H1 (cell line): Measurements from ENCODE around the gene GPR160. TPM values are rescaled to one million over a fixed set of nuclear protein-coding genes. Genes with fewer than 3 reads are reported as not detected.

ENCODE experiments used
- CTCF ChIA-PET: fragments of 300-600 bp; sonication (Branson Sonifier 250); formaldehyde crosslinking; loops from one replicate; lab custom pipeline; 2021; ENCODE audit not compliant: partially characterized antibody; lab: Charles Lee
- POLR2A ChIA-PET: fragments of 300-600 bp; sonication (Branson Sonifier 250); formaldehyde crosslinking; loops from one replicate; lab custom pipeline; 2021; ENCODE audit warnings: inconsistent platforms; ENCODE audit not compliant: partially characterized antibody; lab: Charles Lee
- DNase-seq, 2 experiments: peaks; one replicate each; pipeline versions ENCODE4 v3.0.0 to v3.0.0-alpha.2; 2010 to 2022; ENCODE audit warnings: low spot score in 2 of 2, low read depth in 1 of 2, mixed read lengths in 1 of 2
- FAIRE-seq: peaks from 2 replicates; lab custom pipeline; 2011; peaks lifted over from hg19 to GRCh38; lab: Jason Lieb, UNC
- H2AFZ ChIP-seq: 2 replicates; pipeline ENCODE4 v1.8.1; 2012; ENCODE audit warnings: low read length, inconsistent platforms
- H2AK5ac ChIP-seq: 2 replicates; pipeline ENCODE4 v1.6.1; 2013; ENCODE audit warnings: low read depth, low read length
- H2BK120ac ChIP-seq: replicated peaks from 2 replicates; pipeline ENCODE3; 2013; ENCODE audit warnings: low read depth, low read length, inconsistent platforms
- H2BK12ac ChIP-seq: 2 replicates; pipeline ENCODE4 v1.6.1; 2013; ENCODE audit warnings: low read depth, low read length
- H2BK15ac ChIP-seq: 2 replicates; pipeline ENCODE4 v1.6.1; 2013; ENCODE audit warnings: low read length
- H2BK20ac ChIP-seq: 2 replicates; pipeline ENCODE4 v1.6.1; 2013; ENCODE audit warnings: low read length
- H2BK5ac ChIP-seq: 2 replicates; pipeline ENCODE4 v1.6.1; 2013; ENCODE audit warnings: low read depth, low read length
- H3K14ac ChIP-seq: 2 replicates; pipeline ENCODE4 v1.6.1; 2013; ENCODE audit warnings: inconsistent platforms; ENCODE audit not compliant: insufficient read length
- H3K18ac ChIP-seq: 2 replicates; pipeline ENCODE4 v1.6.1; 2013; ENCODE audit warnings: low read length; ENCODE audit errors: extremely low read depth
- H3K23ac ChIP-seq: 2 replicates; pipeline ENCODE4 v1.6.1; 2013; ENCODE audit warnings: inconsistent platforms; ENCODE audit not compliant: insufficient read length
- H3K23me2 ChIP-seq: 2 replicates; pipeline ENCODE4 v1.6.1; 2013; ENCODE audit warnings: low read depth, low read length
- H3K27ac ChIP-seq: 2 replicates; pipeline ENCODE4 v1.6.1; 2011; ENCODE audit warnings: low read depth, low read length, inconsistent platforms
- H3K27me3 ChIP-seq, 4 experiments: replicated peaks in 1 of 4; 1 replicate in 1 of 4; 2 replicates in 3 of 4; pipeline versions ENCODE4 v1.6.1 to v1.8.1; 2011 to 2013; ENCODE audit warnings: low read length in 3 of 4, mild to moderate bottlenecking in 3 of 4, inconsistent platforms in 2 of 4, mixed read lengths in 2 of 4, moderate library complexity in 1 of 4; ENCODE audit not compliant: control insufficient read depth in 3 of 4, insufficient read depth in 3 of 4; ENCODE audit errors: extremely low read depth in 1 of 4
- H3K36me3 ChIP-seq, 4 experiments: 2 replicates each; pipeline versions ENCODE4 v1.6.1 to v1.8.1; 2011 to 2013; ENCODE audit warnings: mild to moderate bottlenecking in 4 of 4, low read length in 3 of 4, moderate library complexity in 2 of 4, control low read depth in 1 of 4, inconsistent platforms in 1 of 4; ENCODE audit not compliant: insufficient read depth in 4 of 4, control insufficient read depth in 2 of 4
- H3K4ac ChIP-seq: replicated peaks from 2 replicates; pipeline ENCODE3; 2013; ENCODE audit warnings: low read length, low read depth, mixed read lengths, inconsistent platforms; ENCODE audit not compliant: insufficient read length
- H3K4me1 ChIP-seq, 4 experiments: replicated peaks in 1 of 4; 1 replicate in 1 of 4; 2 replicates in 3 of 4; pipeline versions ENCODE4 v1.6.1 to v1.8.1; 2011 to 2013; ENCODE audit warnings: low read length in 3 of 4, inconsistent platforms in 2 of 4, mixed read lengths in 1 of 4; ENCODE audit not compliant: insufficient read depth in 4 of 4, control insufficient read depth in 3 of 4
- H3K4me2 ChIP-seq, 2 experiments: 2 replicates each; pipeline versions ENCODE4 v1.6.1 to v1.8.1; 2011 to 2013; ENCODE audit warnings: low read depth in 2 of 2, low read length in 2 of 2, control low read depth in 1 of 2, inconsistent platforms in 1 of 2, mild to moderate bottlenecking in 1 of 2; ENCODE audit not compliant: insufficient read depth in 1 of 2
- H3K4me3 ChIP-seq, 4 experiments: fragments of 200-600, 300-600 bp in 1 of 4; sonication (generic), shearing (Covaris generic), sonication (Bioruptor Twin) in 1 of 4; 2 replicates each; pipeline versions ENCODE4 v1.5.1 to v1.8.1; 2011 to 2016; ENCODE audit warnings: low read length in 4 of 4, low read depth in 3 of 4, control low read depth in 2 of 4, inconsistent platforms in 2 of 4, mild to moderate bottlenecking in 2 of 4, mixed read lengths in 1 of 4, moderate library complexity in 1 of 4; ENCODE audit not compliant: insufficient read depth in 2 of 4; ENCODE audit errors: extremely low read depth in 1 of 4
- H3K56ac ChIP-seq: replicated peaks from 2 replicates; pipeline ENCODE3; 2013; ENCODE audit warnings: low read depth, mild to moderate bottlenecking, mixed read lengths, low read length, inconsistent platforms; ENCODE audit not compliant: insufficient read length
- H3K79me1 ChIP-seq: 2 replicates; pipeline ENCODE4 v1.6.1; 2013; ENCODE audit warnings: low read depth, low read length, control low read depth
- H3K79me2 ChIP-seq, 2 experiments: 2 replicates each; pipeline versions ENCODE4 v1.6.1 to v1.8.1; 2012 to 2013; ENCODE audit warnings: low read length in 2 of 2, mild to moderate bottlenecking in 2 of 2, inconsistent platforms in 1 of 2; ENCODE audit not compliant: insufficient read depth in 2 of 2, control insufficient read depth in 1 of 2
- H3K9ac ChIP-seq, 4 experiments: replicated peaks in 1 of 4; 1 replicate in 1 of 4; 2 replicates in 3 of 4; pipeline versions ENCODE4 v1.6.1 to v1.8.1; 2011 to 2013; ENCODE audit warnings: low read depth in 3 of 4, low read length in 3 of 4, control low read depth in 2 of 4, mild to moderate bottlenecking in 2 of 4, moderate library complexity in 2 of 4, inconsistent platforms in 1 of 4; ENCODE audit errors: extremely low read depth in 1 of 4
- H3K9me3 ChIP-seq, 2 experiments: 2 replicates each; pipeline versions ENCODE4 v1.6.1 to v1.8.1; 2012 to 2013; ENCODE audit warnings: mild to moderate bottlenecking in 2 of 2, moderate library complexity in 2 of 2, control low read depth in 1 of 2, inconsistent platforms in 1 of 2, low read depth in 1 of 2, low read length in 1 of 2, mixed read lengths in 1 of 2; ENCODE audit not compliant: insufficient read depth in 2 of 2
- H4K20me1 ChIP-seq, 2 experiments: replicated peaks in 1 of 2; 2 replicates each; pipeline versions ENCODE3 to v1.8.1; 2011 to 2013; ENCODE audit warnings: inconsistent platforms in 2 of 2, low read length in 2 of 2, mild to moderate bottlenecking in 1 of 2; ENCODE audit not compliant: insufficient read depth in 2 of 2, control insufficient read depth in 1 of 2
- H4K5ac ChIP-seq: 2 replicates; pipeline ENCODE4 v1.6.1; 2013; ENCODE audit warnings: low read length, low read depth, mixed read lengths, inconsistent platforms; ENCODE audit not compliant: insufficient read length
- H4K8ac ChIP-seq: 2 replicates; pipeline ENCODE4 v1.8.0; 2013; ENCODE audit warnings: mild to moderate bottlenecking, moderate library complexity, low read length, inconsistent platforms; ENCODE audit not compliant: insufficient read depth; ENCODE audit errors: extremely low read depth
- H4K91ac ChIP-seq: replicated peaks from 2 replicates; pipeline ENCODE3; 2013; ENCODE audit warnings: low read length, mixed read lengths, inconsistent platforms; ENCODE audit not compliant: insufficient read length
- KDM4A ChIP-seq: IDR thresholded peaks from one replicate; pipeline ENCODE4 v1.7.1; 2012; ENCODE audit warnings: low read depth, mild to moderate bottlenecking, moderate library complexity, low read length, inconsistent platforms; ENCODE audit not compliant: severe bottlenecking
- MAFK ChIP-seq: IDR thresholded peaks from 2 replicates; pipeline ENCODE4 v1.6.1; 2012; ENCODE audit warnings: low read depth, mild to moderate bottlenecking, improper control_type of control experiment, low read length
- WGBS, 2 experiments: shearing (Covaris generic) in 1 of 2; methylation state at CpG; one replicate each; pipeline versions ENCODE4 v1.1.6 to v1.1.7; 2013 to 2015; ENCODE audit warnings: low lambda C conversion rate in 2 of 2, mixed read lengths in 2 of 2, inconsistent platforms in 1 of 2, low coverage in 1 of 2, missing lambda C conversion rate in 1 of 2; ENCODE audit not compliant: insufficient replicate concordance in 2 of 2, insufficient coverage in 1 of 2, insufficient read length in 1 of 2; ENCODE audit errors: extremely low coverage in 1 of 2, missing lambda C conversion rate in 1 of 2; 5-methylcytosine and 5-hydroxymethylcytosine counted together
- polyA plus RNA-seq, 7 experiments: library from polyadenylated mRNA; depleted of rRNA in 3 of 7; stranded (reverse) in 5 of 7; unstranded in 2 of 7; fragments of >200 nt in 5 of 7; fragments of 200-250 nt in 2 of 7; gene quantifications; 1 replicate in 5 of 7; 2 replicates in 1 of 7; 4 replicates in 1 of 7; pipeline versions ENCODE4 v1.2.1 to v1.2.3, GENCODE V29; 2011 to 2013; ENCODE audit warnings: missing spikeins in 2 of 7, mixed read lengths in 2 of 7
- total RNA-seq: library from RNA; stranded (reverse); fragmentation: NEBNext Ultra II Directional; extraction: Animal tissue kit (Norgen Biotek cat#: 25700); gene quantifications from 2 replicates; pipeline ENCODE4 v1.2.1, GENCODE V29; 2021

GPR160 gene
- total and polyA plus RNA-seq, 2 of the 8 experiments (the other 6 are each of a cell fraction or from before 2014, with no cell fraction given), result 14.3 to 16.6 TPM

- H3K79me1 ChIP-seq, result no peaks in the 10 kb centered on the region; the same call in 1 of the 2 replicates
- no peak overlapping the region for H2BK5ac ChIP-seq
- CTCF ChIA-PET, result interaction anchor here (1.1 to 1.3 kb wide), 2 partner anchors 9 to 88 kb away, joined by 3 to 4 read pairs; no protein-coding TSS in a partner anchor
- H2AFZ ChIP-seq, result no peak overlapping the region
- H2AK5ac ChIP-seq, result no peak overlapping the region
- no peak overlapping the region for H3K23ac ChIP-seq
- H4K5ac ChIP-seq, result no peak overlapping the region
- no peaks in the 10 kb centered on the region for H3K9me3 ChIP-seq
- peaks cover 0 to 28% (median 3%) of the 10 kb centered on the region in 4 experiments; a peak in 3 of 8 replicates for H3K36me3 ChIP-seq
- H4K20me1 ChIP-seq, result no peaks in the 10 kb centered on the region
- no peaks in the 10 kb centered on the region for H3K79me2 ChIP-seq
- H2BK12ac ChIP-seq, result no peak overlapping the region
- H3K23me2 ChIP-seq, result no peaks in the 10 kb centered on the region
- H3K27ac ChIP-seq, result no peak overlapping the region
- H3K14ac ChIP-seq, result no peak overlapping the region
- no peak overlapping the region for H2BK20ac ChIP-seq
- H3K27me3 ChIP-seq, result no peaks in the 10 kb centered on the region
- H3K4ac ChIP-seq, result no peak overlapping the region
- H3K56ac ChIP-seq, result no peak overlapping the region
- 87% methylated on average over 3 of the region's 3 CpGs; no CpG with 5 or more reads in 1 of the 2 experiments for WGBS, 2 experiments
- no peak overlapping the region for H3K9ac ChIP-seq
- no peak overlapping the region for H2BK15ac ChIP-seq
- H3K4me3 ChIP-seq, result no peak overlapping the region
- DNase-seq, result no peak
- no peak overlapping the region for H3K18ac ChIP-seq
- H4K8ac ChIP-seq, result no peak overlapping the region
- H3K4me1 ChIP-seq, result no peaks in the 10 kb centered on the region
- no peak overlapping the region for H2BK120ac ChIP-seq
- POLR2A ChIA-PET, result no interaction called here
- no peak for FAIRE-seq
- no peak overlapping the region for H3K4me2 ChIP-seq
- H4K91ac ChIP-seq, result no peak overlapping the region
- TF ChIP-seq KDM4A (no peak), MAFK (peak; percentile 5; the same call in 1 of the 2 replicates)
- TF ChIP-seq, all 59 proteins: peak for 1
Observed at GRCh38 chr3:170108955-170109354, 71.2 kb downstream of the GPR160 start.
